HG02642 (cell line): Measurements from ENCODE around the gene FBXO42.

Experiments used
- ATAC-seq: cut with Tn5 transposase; IDR thresholded peaks from one replicate; pipeline ENCODE4 v1.9.1; 2021; ENCODE audit warnings: mild to moderate bottlenecking; ENCODE audit not compliant: unreplicated experiment, poor library complexity

Gene FBXO42

GRCh38 chr1:16334655-16335340 lies 17.5 kb downstream of the FBXO42 start:
- ATAC-seq = no peak

- ATAC-seq = no peak
Observed at GRCh38 chr1:16326833-16327404, 25.4 kb downstream of the FBXO42 start.

- ATAC-seq = no peak
Observed at GRCh38 chr1:16324456-16324890, 27.8 kb downstream of the FBXO42 start.

- ATAC-seq = no peak
Observed at GRCh38 chr1:16321176-16321867, 31.0 kb downstream of the FBXO42 start.

- ATAC-seq = no peak
Observed at GRCh38 chr1:16318555-16318954, 33.7 kb downstream of the FBXO42 start.

GRCh38 chr1:16315437-16315836 lies 36.8 kb downstream of the FBXO42 start:
- no peak for ATAC-seq

GRCh38 chr1:16307222-16307621 lies 45.1 kb downstream of the FBXO42 start:
- ATAC-seq = no peak

- no peak for ATAC-seq
Observed at GRCh38 chr1:16302709-16303627, 49.3 kb downstream of the FBXO42 start.

- ATAC-seq = no peak
Observed at GRCh38 chr1:16300436-16300835, 51.8 kb downstream of the FBXO42 start.

- no peak for ATAC-seq
Observed at GRCh38 chr1:16298653-16299052, 53.6 kb downstream of the FBXO42 start.

- ATAC-seq = no peak
Observed at GRCh38 chr1:16296643-16297042, 55.6 kb downstream of the FBXO42 start.

GRCh38 chr1:16294219-16295212 lies 57.8 kb downstream of the FBXO42 start:
- ATAC-seq = no peak

GRCh38 chr1:16293538-16293937 lies 58.7 kb downstream of the FBXO42 start:
- ATAC-seq = no peak

- ATAC-seq = no peak
Observed at GRCh38 chr1:16292739-16293138, 59.5 kb downstream of the FBXO42 start.

- no peak for ATAC-seq
Observed at GRCh38 chr1:16289959-16290358, 62.3 kb downstream of the FBXO42 start.

- ATAC-seq = no peak
Observed at GRCh38 chr1:16286122-16286521, 66.2 kb downstream of the FBXO42 start.

GRCh38 chr1:16281765-16282164 lies 70.5 kb downstream of the FBXO42 start:
- ATAC-seq = no peak

- no peak for ATAC-seq
Observed at GRCh38 chr1:16279186-16279585, 73.1 kb downstream of the FBXO42 start.

GRCh38 chr1:16276302-16277030 lies 75.8 kb downstream of the FBXO42 start:
- no peak for ATAC-seq
